Mesendoderm (in vitro differentiated cells): Measurements from ENCODE around the gene SCUBE1.

Experiments used
- DNase-seq: peaks from one replicate; pipeline ENCODE4 v3.0.0; 2013
- H2AK5ac ChIP-seq: 2 replicates; pipeline ENCODE4 v1.6.1; 2013; ENCODE audit warnings: low read length, inconsistent platforms
- H2BK120ac ChIP-seq: 2 replicates; pipeline ENCODE4 v1.6.1; 2013; ENCODE audit warnings: low read depth, mild to moderate bottlenecking, low read length, moderate library complexity, mixed read lengths
- H2BK15ac ChIP-seq: replicated peaks from 2 replicates; pipeline ENCODE4 v1.6.1; 2013; ENCODE audit warnings: low read depth, mild to moderate bottlenecking, moderate library complexity
- H2BK5ac ChIP-seq: 2 replicates; pipeline ENCODE4 v1.6.1; 2013; ENCODE audit warnings: low read length, inconsistent platforms
- H3K18ac ChIP-seq: 2 replicates; pipeline ENCODE4 v1.6.1; 2013; ENCODE audit warnings: mild to moderate bottlenecking, low read length, mixed read lengths
- H3K23ac ChIP-seq: one replicate; pipeline ENCODE4 v1.6.1; 2013; ENCODE audit warnings: low read length
- H3K27ac ChIP-seq: 2 replicates; pipeline ENCODE4 v1.5.1; 2013; ENCODE audit warnings: low read depth, mild to moderate bottlenecking, inconsistent platforms, low read length, moderate library complexity
- H3K27me3 ChIP-seq: 2 replicates; pipeline ENCODE4 v1.6.1; 2013; ENCODE audit warnings: low read length, control low read depth, mild to moderate bottlenecking, inconsistent platforms; ENCODE audit not compliant: insufficient read depth, poor library complexity
- H3K36me3 ChIP-seq: 2 replicates; pipeline ENCODE4 v1.6.1; 2013; ENCODE audit warnings: low read length, inconsistent platforms; ENCODE audit not compliant: control insufficient read depth, insufficient read depth
- H3K4ac ChIP-seq: one replicate; pipeline ENCODE4 v1.6.1; 2013; ENCODE audit warnings: low read depth, mild to moderate bottlenecking, low read length, moderate library complexity
- H3K4me1 ChIP-seq: 2 replicates; pipeline ENCODE4 v1.6.1; 2013; ENCODE audit warnings: low read depth, low read length, inconsistent platforms; ENCODE audit not compliant: control insufficient read depth
- H3K4me2 ChIP-seq: 2 replicates; pipeline ENCODE4 v1.6.1; 2013; ENCODE audit warnings: low read length
- H3K4me3 ChIP-seq: 2 replicates; pipeline ENCODE4 v1.5.1; 2013; ENCODE audit warnings: mild to moderate bottlenecking, low read length
- H3K56ac ChIP-seq: one replicate; pipeline ENCODE4 v1.6.1; 2013; ENCODE audit warnings: low read length
- H3K79me1 ChIP-seq: 2 replicates; pipeline ENCODE4 v1.6.1; 2013; ENCODE audit warnings: low read length, inconsistent platforms
- H3K79me2 ChIP-seq: 2 replicates; pipeline ENCODE4 v1.6.1; 2013; ENCODE audit warnings: mild to moderate bottlenecking, low read length; ENCODE audit not compliant: control insufficient read depth, insufficient read depth
- H3K9ac ChIP-seq: 2 replicates; pipeline ENCODE4 v1.6.1; 2013; ENCODE audit warnings: low read length, inconsistent platforms
- H4K5ac ChIP-seq: one replicate; pipeline ENCODE4 v1.6.1; 2013; ENCODE audit warnings: low read length
- H4K8ac ChIP-seq: one replicate; pipeline ENCODE4 v1.6.1; 2013; ENCODE audit warnings: low read depth, mild to moderate bottlenecking, control low read depth, low read length, moderate library complexity
- WGBS: extraction: QIAGEN DNeasy Blood & Tissue Kit; methylation state at CpG from one replicate; pipeline ENCODE4 v1.1.7; 2013; ENCODE audit warnings: low lambda C conversion rate, missing lambda C conversion rate; ENCODE audit not compliant: insufficient coverage; ENCODE audit errors: extremely low coverage; 5-methylcytosine and 5-hydroxymethylcytosine counted together

Gene SCUBE1

DNA sequence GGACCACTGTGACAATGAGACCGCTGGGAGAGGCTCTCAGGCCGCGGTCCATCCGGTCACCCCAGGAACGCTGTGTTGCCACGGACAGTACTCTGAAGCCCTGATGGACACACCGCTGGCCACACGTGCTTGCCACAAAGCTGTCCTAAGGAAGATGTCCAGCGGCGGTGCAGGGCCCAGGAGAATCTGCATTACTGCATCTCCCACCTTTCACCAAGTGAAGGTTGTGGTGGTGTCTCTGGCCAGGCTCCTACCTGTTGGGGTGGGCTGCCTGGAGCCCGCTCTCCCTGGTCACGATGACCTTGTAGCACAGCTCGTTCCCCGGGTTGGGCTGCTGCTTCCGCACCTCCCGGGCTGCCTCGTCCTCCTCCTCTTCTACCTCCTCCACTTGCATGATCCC lies 160.4 kb downstream of the SCUBE1 start:
- Histone ChIP-seq H3K36me3 (peaks cover 2% of the 10 kb centered on the region), H3K56ac (no peak overlapping the region), H3K4me3 (no peak overlapping the region), H3K79me2 (peaks cover 6% of the 10 kb centered on the region), H2BK15ac (no peak overlapping the region), H3K27me3 (no peaks in the 10 kb centered on the region), H4K8ac (no peak overlapping the region), H3K4me2 (no peak overlapping the region), H3K79me1 (peaks cover 6% of the 10 kb centered on the region), H2BK5ac (no peak overlapping the region), H2AK5ac (no peak overlapping the region), H3K18ac (no peak overlapping the region), H3K9ac (no peak overlapping the region), H3K27ac (no peak overlapping the region), H3K4me1 (peaks cover 2% of the 10 kb centered on the region), H4K5ac (no peak overlapping the region), H2BK120ac (no peak overlapping the region), H3K23ac (no peak overlapping the region), H3K4ac (no peak overlapping the region)
- DNase-seq, result no peak
- WGBS, result no CpG with 5 or more reads among the region's 17 CpGs

- no peak overlapping the region for H3K4ac ChIP-seq
- no peaks in the 10 kb centered on the region for H3K27me3 ChIP-seq
- no peak overlapping the region for H2AK5ac ChIP-seq
- no peak overlapping the region for H3K56ac ChIP-seq
- H3K23ac ChIP-seq, result no peak overlapping the region
- H4K8ac ChIP-seq, result no peak overlapping the region
- no peak overlapping the region for H4K5ac ChIP-seq
- H3K79me1 ChIP-seq, result peaks cover 6% of the 10 kb centered on the region
- H3K36me3 ChIP-seq, result peaks cover 2% of the 10 kb centered on the region
- no peak overlapping the region for H3K4me2 ChIP-seq
- H2BK15ac ChIP-seq, result no peak overlapping the region
- no peak overlapping the region for H2BK120ac ChIP-seq
- peaks cover 2% of the 10 kb centered on the region for H3K4me1 ChIP-seq
- H3K27ac ChIP-seq, result no peak overlapping the region
- H3K9ac ChIP-seq, result no peak overlapping the region
- no CpG with 5 or more reads among the region's 10 CpGs for WGBS
- DNase-seq, result no peak
- H3K4me3 ChIP-seq, result no peak overlapping the region
- no peak overlapping the region for H3K18ac ChIP-seq
- no peak overlapping the region for H2BK5ac ChIP-seq
- H3K79me2 ChIP-seq, result peaks cover 6% of the 10 kb centered on the region
Observed at GRCh38 chr22:43182118-43182517, 161.1 kb downstream of the SCUBE1 start.

- Histone ChIP-seq H3K27me3 (no peaks in the 10 kb centered on the region), H2BK120ac (no peak overlapping the region), H2BK5ac (no peak overlapping the region), H3K79me1 (peaks cover 6% of the 10 kb centered on the region), H3K4me1 (peaks cover 2% of the 10 kb centered on the region), H2AK5ac (no peak overlapping the region), H3K36me3 (peaks cover 4% of the 10 kb centered on the region), H3K27ac (no peak overlapping the region), H3K4ac (no peak overlapping the region), H3K18ac (no peak overlapping the region), H3K9ac (no peak overlapping the region), H4K8ac (no peak overlapping the region), H3K23ac (no peak overlapping the region), H3K4me2 (no peak overlapping the region), H3K4me3 (no peak overlapping the region), H3K56ac (no peak overlapping the region), H4K5ac (no peak overlapping the region), H2BK15ac (no peak overlapping the region), H3K79me2 (peaks cover 6% of the 10 kb centered on the region)
- no CpG with 5 or more reads among the region's 13 CpGs for WGBS
- no peak for DNase-seq
Observed at GRCh38 chr22:43181321-43182076, 161.7 kb downstream of the SCUBE1 start.

GRCh38 chr22:43180670-43181069 lies 162.5 kb downstream of the SCUBE1 start:
- H3K27ac ChIP-seq, result no peak overlapping the region
- no peak overlapping the region for H2BK5ac ChIP-seq
- H3K4me2 ChIP-seq, result no peak overlapping the region
- no peak overlapping the region for H3K18ac ChIP-seq
- H3K79me1 ChIP-seq, result peaks cover 5% of the 10 kb centered on the region
- H3K4me1 ChIP-seq, result peaks cover under 1% of the 10 kb centered on the region
- H3K27me3 ChIP-seq, result no peaks in the 10 kb centered on the region
- H4K8ac ChIP-seq, result no peak overlapping the region
- no peak overlapping the region for H3K4ac ChIP-seq
- H4K5ac ChIP-seq, result no peak overlapping the region
- H3K36me3 ChIP-seq, result peaks cover 4% of the 10 kb centered on the region
- H2BK15ac ChIP-seq, result no peak overlapping the region
- H2AK5ac ChIP-seq, result no peak overlapping the region
- WGBS, result no CpG with 5 or more reads among the region's 15 CpGs
- no peak overlapping the region for H3K4me3 ChIP-seq
- H3K56ac ChIP-seq, result no peak overlapping the region
- H3K79me2 ChIP-seq, result peaks cover 4% of the 10 kb centered on the region
- H3K9ac ChIP-seq, result no peak overlapping the region
- DNase-seq, result no peak
- no peak overlapping the region for H2BK120ac ChIP-seq
- H3K23ac ChIP-seq, result no peak overlapping the region

DNA sequence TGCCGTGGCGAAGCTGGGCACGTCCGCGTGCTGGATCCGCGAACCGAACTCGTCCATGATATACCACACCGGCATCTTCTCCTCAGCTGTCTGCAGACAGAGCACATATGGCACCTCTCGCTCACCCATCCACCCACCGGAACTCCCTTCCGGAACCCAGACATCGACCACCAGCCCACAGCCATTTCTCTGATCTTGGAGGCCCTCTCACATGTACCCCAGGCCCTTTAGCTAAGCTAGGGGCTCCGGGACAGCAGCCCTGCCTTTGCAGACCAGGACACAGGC lies 163.3 kb downstream of the SCUBE1 start:
- Histone ChIP-seq H4K5ac (no peak overlapping the region), H3K4ac (no peak overlapping the region), H3K4me2 (no peak overlapping the region), H3K4me3 (no peak overlapping the region), H3K56ac (no peak overlapping the region), H3K36me3 (peaks cover 4% of the 10 kb centered on the region), H3K23ac (no peak overlapping the region), H3K79me1 (peaks cover 2% of the 10 kb centered on the region), H3K27me3 (no peaks in the 10 kb centered on the region), H3K9ac (no peak overlapping the region), H2BK120ac (no peak overlapping the region), H3K79me2 (peaks cover 2% of the 10 kb centered on the region), H2AK5ac (no peak overlapping the region), H3K27ac (no peak overlapping the region), H2BK15ac (no peak overlapping the region), H4K8ac (no peak overlapping the region), H3K18ac (no peak overlapping the region), H2BK5ac (no peak overlapping the region), H3K4me1 (no peaks in the 10 kb centered on the region)
- no CpG with 5 or more reads among the region's 15 CpGs for WGBS
- DNase-seq, result no peak
